Progenitor cell of endocrine pancreas (in vitro differentiated cells): Measurements from ENCODE around the gene INSC. TPM values are rescaled to one million over a fixed set of nuclear protein-coding genes. Genes with fewer than 3 reads are reported as not detected.

Experiments used
- DNase-seq: peaks from one replicate; pipeline ENCODE4 v3.0.0; 2021; ENCODE audit warnings: low spot score; ENCODE audit not compliant: unreplicated experiment
- H3K27ac Mint-ChIP-seq: 2 replicates; pipeline ENCODE4 v1.8.0; 2021; ENCODE audit warnings: mild to moderate bottlenecking, moderate library complexity, mixed read lengths
- H3K27me3 Mint-ChIP-seq: 2 replicates; pipeline ENCODE4 v1.8.0; 2021; ENCODE audit warnings: mixed read lengths
- H3K36me3 Mint-ChIP-seq: 2 replicates; pipeline ENCODE4 v1.8.0; 2022; ENCODE audit warnings: mixed read lengths; ENCODE audit not compliant: insufficient read depth
- H3K4me1 Mint-ChIP-seq: 2 replicates; pipeline ENCODE4 v1.8.0; 2021; ENCODE audit warnings: low read depth, mixed read lengths
- H3K4me3 Mint-ChIP-seq: 2 replicates; pipeline ENCODE4 v1.8.0; 2021; ENCODE audit warnings: low read depth, mild to moderate bottlenecking, moderate library complexity, mixed read lengths
- H3K9me3 Mint-ChIP-seq: 2 replicates; pipeline ENCODE4 v1.8.0; 2021; ENCODE audit warnings: low read depth, mixed read lengths
- total RNA-seq: library from RNA; stranded (reverse); gene quantifications from 2 replicates; pipeline ENCODE4 v1.2.1, GENCODE V29; 2021
- TF ChIP-seq, protein P1 (sequence below): fragments of 200-600 bp; sonication (generic); IDR thresholded peaks from one replicate; pipeline ENCODE4 v1.5.0; 2021; ENCODE audit warnings: antibody characterized with exemption, mild to moderate bottlenecking; ENCODE audit not compliant: unreplicated experiment

Gene INSC
- total RNA-seq, 1 donor from 2014 or later = not detected

DNA sequence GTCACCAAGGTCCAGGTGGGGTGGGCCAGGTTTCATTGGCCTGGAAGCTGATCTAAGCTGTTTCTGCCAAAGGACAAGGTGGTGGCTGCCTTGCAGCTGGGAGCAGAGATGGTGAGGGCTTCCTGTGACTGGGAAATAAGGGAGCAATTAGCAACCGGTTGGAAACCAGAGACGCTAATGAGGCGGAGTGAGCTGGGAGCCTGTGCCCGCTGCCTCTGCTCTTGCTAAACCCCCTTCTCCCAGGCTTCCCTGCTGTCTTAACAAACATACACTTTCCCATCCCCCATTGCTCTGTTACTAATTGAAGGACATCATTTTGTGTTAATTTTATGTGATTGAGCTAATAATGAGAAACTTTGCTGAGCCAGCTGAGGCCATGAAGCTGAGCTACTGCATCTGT is 121.8 kb downstream of the INSC start:
- Mint-ChIP-seq H3K36me3 (no peaks in the 10 kb centered on the region), H3K4me3 (no peak overlapping the region), H3K9me3 (no peaks in the 10 kb centered on the region), H3K27ac (no peak overlapping the region), H3K4me1 (no peaks in the 10 kb centered on the region), H3K27me3 (peaks cover 15% of the 10 kb centered on the region)
- TF ChIP-seq, protein P1, sequence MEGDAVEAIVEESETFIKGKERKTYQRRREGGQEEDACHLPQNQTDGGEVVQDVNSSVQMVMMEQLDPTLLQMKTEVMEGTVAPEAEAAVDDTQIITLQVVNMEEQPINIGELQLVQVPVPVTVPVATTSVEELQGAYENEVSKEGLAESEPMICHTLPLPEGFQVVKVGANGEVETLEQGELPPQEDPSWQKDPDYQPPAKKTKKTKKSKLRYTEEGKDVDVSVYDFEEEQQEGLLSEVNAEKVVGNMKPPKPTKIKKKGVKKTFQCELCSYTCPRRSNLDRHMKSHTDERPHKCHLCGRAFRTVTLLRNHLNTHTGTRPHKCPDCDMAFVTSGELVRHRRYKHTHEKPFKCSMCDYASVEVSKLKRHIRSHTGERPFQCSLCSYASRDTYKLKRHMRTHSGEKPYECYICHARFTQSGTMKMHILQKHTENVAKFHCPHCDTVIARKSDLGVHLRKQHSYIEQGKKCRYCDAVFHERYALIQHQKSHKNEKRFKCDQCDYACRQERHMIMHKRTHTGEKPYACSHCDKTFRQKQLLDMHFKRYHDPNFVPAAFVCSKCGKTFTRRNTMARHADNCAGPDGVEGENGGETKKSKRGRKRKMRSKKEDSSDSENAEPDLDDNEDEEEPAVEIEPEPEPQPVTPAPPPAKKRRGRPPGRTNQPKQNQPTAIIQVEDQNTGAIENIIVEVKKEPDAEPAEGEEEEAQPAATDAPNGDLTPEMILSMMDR = no peak
- no peak for DNase-seq

- Mint-ChIP-seq H3K27ac (no peak overlapping the region), H3K4me1 (no peaks in the 10 kb centered on the region), H3K4me3 (no peak overlapping the region), H3K9me3 (no peaks in the 10 kb centered on the region), H3K27me3 (peaks cover 19% of the 10 kb centered on the region), H3K36me3 (no peaks in the 10 kb centered on the region)
- TF ChIP-seq, protein P1 = no peak
- no peak for DNase-seq
Measured at GRCh38 chr11:15238856-15239255, 124.1 kb downstream of the INSC start.

GRCh38 chr11:15248749-15249148 is 134.0 kb downstream of the INSC start:
- Mint-ChIP-seq H3K4me3 (no peak overlapping the region), H3K27ac (no peak overlapping the region), H3K4me1 (no peaks in the 10 kb centered on the region), H3K36me3 (no peaks in the 10 kb centered on the region), H3K9me3 (no peaks in the 10 kb centered on the region), H3K27me3 (peaks cover 30% of the 10 kb centered on the region)
- TF ChIP-seq, protein P1 = no peak
- no peak for DNase-seq

DNA sequence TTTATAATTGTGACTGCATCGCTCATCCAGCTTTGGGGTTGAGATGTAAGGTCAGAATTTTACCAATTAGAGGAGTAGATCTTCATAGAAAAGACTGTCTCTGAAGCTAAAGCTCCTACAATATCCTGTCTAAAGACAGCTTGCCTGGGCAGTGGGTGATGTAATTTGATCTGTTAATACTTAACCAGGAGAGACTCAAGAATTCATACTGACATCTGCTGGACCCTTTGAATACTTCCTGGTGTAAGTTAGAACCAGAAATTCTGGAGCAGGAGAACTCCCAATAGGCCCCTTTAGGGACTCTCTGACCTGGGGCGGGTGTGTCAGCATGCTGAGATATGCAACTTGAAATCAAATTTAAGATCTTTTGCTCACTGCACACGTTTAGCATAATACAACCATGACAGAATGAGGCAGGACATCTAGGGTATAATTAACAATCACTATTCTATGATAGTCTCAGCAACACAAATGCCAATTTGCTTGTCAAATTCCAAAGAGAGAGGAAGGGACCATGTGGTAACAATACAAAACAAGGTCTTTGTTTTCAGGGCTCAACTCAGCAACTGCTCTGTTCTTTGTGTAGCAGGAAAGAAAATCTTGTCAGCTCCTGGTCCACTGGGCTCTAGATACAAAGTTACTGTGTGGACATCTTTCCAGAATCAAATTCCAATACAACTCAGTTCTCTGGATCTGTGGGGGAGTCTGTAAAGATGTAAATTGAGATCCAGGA is 143.9 kb downstream of the INSC start:
- Mint-ChIP-seq H3K36me3 (no peaks in the 10 kb centered on the region), H3K27ac (peak overlapping the region; percentile 65), H3K4me3 (no peak overlapping the region), H3K9me3 (no peaks in the 10 kb centered on the region), H3K27me3 (peaks cover 3% of the 10 kb centered on the region), H3K4me1 (peaks cover 7% of the 10 kb centered on the region)
- DNase-seq = no peak
- TF ChIP-seq, protein P1 = peak; percentile 53

- no peak overlapping the region for H3K4me3 Mint-ChIP-seq
- DNase-seq = no peak
- no peaks in the 10 kb centered on the region for H3K4me1 Mint-ChIP-seq
- peaks cover 1% of the 10 kb centered on the region for H3K36me3 Mint-ChIP-seq
- TF ChIP-seq, protein P1 = no peak
- no peak overlapping the region for H3K27ac Mint-ChIP-seq
- peaks cover 3% of the 10 kb centered on the region for H3K27me3 Mint-ChIP-seq
- peaks cover 25% of the 10 kb centered on the region for H3K9me3 Mint-ChIP-seq
Measured at GRCh38 chr11:15266999-15267398, 152.3 kb downstream of the INSC start.
